ENCODE measurements around the gene GRAMD4.

GRAMD4 gene

DNA sequence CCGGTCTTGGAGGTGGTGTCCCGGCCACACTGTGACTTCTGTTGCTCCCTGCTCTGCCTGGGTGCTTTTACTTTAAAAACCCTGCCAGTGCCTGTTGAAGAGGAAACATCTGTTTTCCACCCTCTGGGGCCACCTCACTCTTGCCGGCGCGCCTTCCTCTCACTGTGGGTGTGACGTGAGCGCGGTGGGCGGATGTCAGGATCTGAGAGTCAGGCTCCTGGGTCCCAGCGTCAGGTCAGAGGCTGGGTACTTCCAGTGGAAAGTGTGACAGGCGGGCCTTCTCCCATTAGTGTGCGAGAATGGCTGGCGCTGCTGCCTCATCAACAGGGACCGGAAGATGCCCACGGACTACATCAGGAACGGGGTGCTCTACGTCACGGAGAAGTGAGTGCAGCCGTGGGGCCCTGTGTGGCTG lies 54.2 kb downstream of the GRAMD4 start:
- peak; percentile 70 for DNase-seq (ENCODE audit: low read depth)

DNA sequence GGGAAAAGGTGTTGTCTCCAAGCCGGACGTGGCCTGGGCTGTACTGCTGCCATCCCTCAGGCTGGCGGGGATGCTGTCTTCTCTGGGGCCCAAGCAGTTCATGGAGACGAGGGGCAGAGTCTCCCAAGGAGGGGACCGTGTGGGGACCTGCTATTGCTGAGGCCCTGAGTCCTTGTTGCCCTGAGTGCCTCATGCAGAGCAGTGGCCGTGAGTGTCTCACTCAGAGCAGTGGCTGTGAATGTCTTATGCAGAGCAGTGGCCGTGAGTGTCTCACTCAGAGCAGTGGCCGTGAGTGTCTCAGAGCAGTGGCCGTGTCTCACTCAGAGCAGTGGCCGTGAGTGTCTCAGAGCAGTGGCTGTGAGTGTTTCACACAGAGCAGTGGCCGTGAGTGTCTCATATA lies 54.7 kb downstream of the GRAMD4 start:
- no peak for DNase-seq (ENCODE audit: low read depth)

DNA sequence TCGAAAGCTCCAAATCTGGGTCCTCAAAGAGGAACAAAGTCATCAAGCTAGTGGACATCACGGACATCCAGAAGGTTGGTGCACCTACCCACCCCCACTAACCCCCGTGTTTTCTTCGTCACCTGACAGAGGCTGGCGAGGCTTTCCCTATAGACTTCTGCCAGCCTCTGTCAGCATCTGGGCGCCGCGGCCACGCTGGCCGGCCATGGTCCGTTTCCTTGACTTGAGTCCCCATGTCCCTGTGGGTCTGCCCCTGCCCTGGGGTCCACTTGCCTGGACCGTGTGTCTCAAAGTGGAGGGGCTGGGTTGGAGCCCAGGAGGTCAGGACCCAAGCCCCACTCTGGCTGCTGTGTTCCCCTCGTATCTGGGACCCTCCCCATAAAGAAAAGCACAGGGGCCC lies 55.3 kb downstream of the GRAMD4 start:
- no peak for DNase-seq (ENCODE audit: low read depth)

DNA sequence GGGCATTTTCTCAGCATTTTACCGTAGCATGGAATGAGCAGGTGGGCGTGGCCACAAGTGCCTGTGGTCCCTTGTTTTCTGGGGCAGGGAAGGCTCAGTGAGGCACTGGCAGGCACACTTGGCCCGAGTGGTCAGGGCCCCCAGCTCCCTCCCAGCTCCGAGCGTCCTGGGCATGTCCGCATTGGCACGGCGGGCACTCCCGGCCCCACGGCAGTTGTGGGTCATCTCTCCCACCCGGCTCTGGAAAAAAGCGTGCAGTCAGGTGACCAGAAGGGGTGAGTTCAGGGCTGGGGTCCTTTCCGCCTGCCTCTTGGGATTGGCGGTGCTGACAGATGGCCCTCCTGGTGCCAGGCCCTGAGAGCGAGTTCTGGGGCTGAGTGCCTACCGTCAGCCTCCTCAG lies 55.8 kb downstream of the GRAMD4 start:
- DNase-seq (ENCODE audit: low read depth), result no peak

DNA sequence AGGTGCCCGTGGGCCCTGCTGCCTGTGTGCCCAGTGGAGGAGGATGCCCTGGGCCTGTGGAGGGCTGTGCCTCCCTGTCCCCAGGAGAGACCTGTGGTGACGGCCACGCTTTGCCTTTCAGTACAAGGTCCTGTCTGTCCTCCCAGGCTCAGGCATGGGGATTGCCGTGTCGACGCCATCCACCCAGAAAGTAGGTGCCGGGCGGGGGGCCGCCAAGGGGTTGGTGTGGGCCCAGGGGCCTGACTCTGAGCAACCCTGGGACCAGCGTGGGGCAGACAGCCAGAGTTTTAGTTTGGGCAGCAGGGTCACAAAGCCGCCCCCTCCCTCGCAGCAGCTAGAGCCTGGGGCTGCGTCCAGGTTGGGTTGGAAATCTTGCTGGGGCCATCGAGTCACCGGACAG lies 56.3 kb downstream of the GRAMD4 start:
- no peak for DNase-seq (ENCODE audit: low read depth)

DNA sequence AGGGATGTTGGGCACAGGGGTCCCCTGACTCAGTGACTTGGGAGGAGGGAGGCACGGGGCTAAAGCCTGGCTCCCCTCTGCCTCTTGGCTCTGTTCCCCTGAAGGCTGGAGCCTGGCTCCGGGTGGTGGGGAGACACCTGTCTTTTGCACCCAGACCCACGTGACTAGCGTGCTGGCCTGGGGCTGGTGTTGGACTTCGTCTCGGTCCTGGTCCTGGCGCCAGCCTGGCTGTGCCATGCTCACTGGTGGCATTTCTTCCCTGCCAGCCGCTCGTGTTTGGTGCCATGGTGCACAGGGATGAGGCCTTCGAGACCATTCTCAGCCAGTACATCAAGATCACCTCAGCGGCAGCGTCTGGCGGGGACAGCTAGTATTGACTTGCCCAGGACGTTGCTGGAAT lies 56.7 kb downstream of the GRAMD4 start:
- DNase-seq (ENCODE audit: low read depth), result no peak

DNA sequence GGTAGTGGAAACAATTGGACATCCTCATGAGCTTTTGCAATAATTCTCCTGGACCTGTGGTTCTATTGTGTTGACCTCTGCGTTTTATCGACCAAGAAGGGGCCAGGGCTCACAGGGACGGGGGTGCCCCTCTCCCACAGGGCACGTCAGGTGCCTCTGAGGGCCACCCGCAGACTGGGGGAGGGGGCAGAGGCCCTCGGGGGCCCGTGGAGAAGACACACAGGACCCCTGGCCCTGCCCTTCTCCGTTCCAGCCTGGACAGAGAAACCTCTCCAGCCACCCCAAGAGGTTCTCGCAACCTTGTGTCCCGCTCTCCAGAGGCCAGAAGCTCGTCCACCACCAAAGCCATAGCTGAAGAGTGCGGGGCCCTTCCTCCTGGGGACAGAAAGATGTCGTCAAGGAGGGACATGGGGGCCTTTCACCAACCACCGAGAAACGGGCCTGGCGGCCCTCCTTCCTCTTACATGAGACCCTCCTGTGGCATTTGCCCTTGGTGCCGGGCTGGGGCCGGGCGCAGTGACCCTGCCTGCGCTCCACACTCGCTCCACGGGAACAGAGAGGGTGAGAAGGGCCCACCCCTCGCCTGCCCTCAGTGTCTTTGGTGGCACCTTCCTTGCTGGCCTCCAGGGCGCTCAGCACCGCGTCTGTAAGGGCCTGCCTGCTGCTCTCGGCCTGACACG lies 57.3 kb downstream of the GRAMD4 start:
- DNase-seq (ENCODE audit: low read depth), result no peak

DNA sequence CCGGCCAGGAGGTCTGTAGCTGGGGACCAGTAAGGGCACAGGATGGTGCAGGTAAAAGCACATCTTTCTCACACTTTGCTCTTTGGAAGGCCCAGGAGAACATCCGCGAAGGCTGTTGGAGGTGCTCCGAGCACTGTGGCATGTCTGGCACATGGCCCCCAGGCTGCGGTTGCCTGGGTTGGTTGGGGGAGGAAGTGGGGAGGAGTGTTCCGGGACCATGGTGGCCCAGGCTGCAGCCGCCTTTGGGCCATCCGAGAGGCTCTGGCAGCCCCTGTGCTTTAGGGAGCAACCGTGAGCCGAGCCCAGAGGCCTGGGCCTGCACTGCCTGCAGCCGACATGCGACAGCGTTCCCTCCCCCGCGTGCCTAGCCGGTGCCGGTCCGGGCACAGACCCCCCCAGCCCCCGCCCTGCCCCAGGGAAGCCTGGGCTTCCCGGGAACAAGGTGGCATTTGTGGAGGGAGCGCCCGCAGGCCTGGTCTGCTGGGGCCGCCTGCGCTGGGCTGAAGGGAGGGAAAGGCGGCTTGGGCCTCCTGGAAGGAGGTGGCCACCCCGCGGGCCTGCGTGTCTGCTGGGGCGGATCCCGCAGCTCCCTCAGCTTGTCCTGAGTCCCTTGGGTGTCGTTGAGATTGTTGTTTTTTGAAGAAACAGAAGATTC lies 57.9 kb downstream of the GRAMD4 start:
- no peak for DNase-seq (ENCODE audit: low read depth)

DNA sequence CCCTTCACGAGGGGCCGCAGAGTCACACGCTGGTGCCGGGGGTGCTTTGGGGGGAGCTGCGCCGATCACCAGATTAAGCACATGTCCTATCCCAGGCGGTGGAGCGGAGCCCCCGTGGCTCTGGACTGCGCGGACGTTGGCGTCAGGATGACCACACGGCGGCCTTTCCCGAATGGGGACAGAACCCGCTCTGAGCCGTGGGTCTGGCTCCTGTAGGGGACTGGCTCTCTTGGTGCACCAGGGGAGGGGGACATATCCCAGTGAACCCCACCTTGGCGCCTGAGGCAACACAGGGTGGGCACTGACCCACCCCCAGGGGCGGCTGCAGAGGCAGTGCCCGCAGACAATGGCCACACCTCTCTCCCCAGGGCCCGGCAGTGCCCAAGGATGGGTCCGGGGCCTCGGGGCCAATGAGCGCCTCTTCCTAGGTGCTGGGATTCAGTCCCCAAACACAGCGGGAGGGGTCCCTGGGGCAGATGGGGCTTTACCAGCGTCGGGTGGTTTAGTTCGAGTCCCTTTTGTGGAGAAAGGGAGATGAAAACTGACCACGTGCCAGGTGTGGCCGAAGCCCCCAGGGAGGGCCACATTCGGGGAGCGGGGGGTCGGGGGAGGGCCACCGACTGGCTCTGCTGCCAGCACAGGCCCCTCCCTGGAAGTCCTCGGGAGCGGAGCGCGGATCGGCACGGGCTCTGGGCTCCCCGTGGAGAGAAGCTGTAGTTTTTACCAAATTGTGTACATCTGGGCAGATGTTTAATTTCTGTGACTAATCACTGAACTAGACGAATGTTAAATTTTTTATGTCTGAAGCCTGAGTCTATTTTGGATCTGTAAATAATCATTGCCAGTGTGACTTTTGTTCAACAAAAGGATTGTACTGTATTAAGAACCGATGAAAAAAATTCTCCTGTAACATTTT lies 58.9 kb downstream of the GRAMD4 start:
- no peak for DNase-seq (ENCODE audit: low read depth)

DNA sequence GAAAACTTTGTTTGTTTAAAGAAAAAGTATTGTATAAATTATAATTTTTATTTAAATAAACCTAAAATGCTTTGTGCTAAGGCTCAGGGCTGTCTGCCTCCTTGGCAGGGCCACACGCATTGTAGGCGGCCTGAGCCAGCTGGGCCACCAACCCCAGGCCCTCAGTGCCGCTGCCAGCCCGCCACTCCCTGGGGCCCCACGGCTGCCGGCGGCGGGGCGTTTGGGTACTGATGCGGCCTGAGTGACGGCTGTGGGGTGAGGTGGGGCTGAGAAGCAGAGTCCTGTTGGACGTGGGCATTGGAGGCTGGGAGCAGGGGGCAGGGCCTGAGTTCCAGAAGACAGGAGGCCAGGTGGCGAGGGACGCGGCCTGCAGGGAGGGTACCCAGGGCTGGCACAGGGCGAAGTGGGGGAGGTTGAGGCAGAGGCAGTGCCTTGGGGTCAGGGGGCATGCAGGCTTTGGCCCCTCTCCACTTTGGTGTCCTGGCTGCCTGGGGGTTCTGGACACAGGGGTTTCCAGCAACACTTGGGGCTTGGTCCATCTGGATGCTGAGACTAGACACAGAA lies 59.6 kb downstream of the GRAMD4 start:
- DNase-seq (ENCODE audit: low read depth), result no peak

DNA sequence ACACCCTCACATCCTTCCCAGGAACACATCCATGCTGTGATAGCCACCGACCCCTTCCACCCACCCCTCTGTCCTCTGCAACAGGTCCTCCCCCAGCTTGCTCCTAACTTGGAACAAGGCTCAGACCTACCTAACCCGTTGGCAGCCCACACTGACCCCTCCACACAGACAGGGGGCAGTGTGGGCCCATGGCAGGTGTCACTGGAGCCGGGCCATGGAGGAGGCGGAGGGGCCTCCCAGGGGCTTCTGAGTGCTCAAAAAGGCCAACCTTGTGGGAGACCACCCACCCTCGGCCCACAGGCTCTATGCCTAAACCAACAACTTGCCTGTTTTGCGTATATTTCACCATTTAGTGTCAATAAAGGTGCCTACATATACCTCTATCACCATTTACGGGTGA lies 60.8 kb downstream of the GRAMD4 start:
- DNase-seq (ENCODE audit: low read depth), result no peak

DNA sequence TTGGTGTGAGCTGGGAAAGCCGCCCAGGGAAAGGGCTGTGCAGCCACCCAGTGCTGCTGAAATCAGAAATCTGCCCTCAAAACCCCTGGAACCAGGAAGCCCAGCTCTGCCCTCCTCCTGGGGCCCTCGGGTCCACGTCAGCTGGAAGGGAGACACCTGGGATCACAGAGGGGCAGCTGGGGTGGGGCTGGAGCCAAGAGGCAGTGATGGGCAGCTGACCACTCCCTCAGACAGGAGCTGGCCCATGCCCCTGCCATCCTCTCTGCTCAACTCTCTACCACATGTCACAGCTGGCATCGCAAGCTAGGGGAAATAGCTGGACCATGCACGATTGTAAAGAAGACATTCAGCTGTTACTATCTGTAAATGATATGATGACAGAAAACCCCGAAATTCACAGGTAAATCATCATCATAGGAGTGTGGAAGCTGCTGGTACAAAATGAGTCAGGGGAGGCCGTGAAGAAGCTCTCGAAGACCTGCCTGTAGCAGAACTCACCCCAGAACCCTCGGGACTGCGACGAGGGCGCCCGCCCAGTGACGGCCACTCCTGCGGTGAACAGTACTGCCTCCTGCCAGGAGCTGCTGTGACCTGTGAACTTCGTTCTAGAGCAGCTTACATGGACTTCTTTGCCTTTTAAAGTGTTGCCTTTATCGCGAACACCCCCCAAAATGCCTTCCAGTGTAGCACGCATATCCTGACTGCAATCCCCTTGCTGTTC lies 62.0 kb downstream of the GRAMD4 start:
- no peak for DNase-seq (ENCODE audit: low read depth)

DNA sequence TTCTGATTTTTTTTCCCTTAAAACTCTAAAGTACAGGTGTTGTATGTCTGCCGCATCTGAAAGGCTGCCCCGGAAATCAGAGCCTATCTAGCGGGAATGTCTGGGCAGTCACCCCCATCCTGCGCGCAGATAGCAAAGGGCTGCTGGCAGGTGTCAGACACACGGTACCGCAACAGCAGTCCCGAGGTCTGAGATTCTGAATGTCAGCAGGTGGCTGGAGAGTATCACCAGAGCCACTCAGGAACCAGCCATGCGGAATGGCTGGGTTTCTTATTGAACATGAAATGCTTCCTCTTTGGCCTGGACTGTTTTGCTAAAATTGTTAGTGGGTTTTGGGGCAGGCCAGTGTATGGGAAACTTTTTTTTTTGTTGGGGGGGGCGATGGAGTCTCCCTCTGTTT lies 64.5 kb downstream of the GRAMD4 start:
- no peak for DNase-seq (ENCODE audit: low read depth)

DNA sequence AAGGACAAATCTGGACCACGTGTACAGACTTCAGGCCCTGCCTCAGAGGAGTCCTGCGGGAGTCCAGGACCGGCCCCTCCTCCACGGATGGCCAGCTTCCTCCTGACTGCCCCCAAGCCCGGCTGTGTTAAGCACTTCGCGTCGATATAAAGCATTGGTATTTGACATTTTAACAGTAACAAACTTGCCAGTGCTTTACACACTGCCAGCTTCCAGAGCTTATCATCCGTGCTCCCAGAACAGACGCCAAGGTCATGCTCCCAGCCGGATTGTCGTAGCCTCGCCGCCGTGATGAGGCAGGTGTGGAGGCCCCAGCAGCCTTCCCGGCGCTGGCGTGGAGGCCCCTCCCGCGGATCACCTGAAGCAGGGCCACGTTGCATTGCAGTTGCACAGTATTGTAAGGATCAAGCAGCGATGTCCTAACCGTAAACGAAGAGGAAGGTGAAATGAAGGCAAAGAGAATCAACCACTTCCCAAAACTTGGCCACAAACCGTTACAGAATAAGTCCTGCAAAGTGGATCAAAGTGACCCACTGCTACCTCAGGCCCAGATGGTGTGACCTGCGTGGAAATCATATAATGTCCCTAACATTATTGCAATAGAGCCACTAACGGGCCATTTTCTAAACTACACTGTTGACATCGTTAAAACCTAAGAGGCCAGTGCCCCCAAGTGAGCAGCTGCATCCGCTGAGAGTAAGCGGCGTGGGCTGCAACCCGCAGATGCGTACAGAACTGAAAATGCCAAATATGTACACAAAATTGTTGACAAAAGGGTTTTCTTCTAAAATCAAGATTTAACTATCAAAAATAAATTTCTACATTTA lies 66.2 kb downstream of the GRAMD4 start:
- DNase-seq (ENCODE audit: low read depth), result no peak

DNA sequence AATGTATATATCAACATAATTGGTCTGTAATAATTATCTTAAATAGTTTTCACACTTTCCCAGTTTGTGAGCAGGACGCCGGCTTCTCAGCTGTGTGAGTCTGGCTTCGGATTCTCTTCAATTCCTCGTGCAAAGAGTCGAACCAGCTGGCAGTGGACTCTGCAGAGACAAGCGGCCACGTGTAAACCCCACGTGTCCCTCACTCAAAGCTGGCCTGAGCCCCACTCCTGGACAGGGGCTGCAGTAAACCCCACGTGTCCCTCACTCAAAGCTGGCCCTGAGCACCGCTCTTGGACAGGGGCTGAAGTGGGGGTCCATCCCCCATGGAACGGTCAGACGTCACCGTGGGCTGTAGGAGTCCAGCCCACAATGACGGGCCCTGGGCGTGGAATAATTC lies 66.9 kb downstream of the GRAMD4 start:
- DNase-seq (ENCODE audit: low read depth), result no peak

DNA sequence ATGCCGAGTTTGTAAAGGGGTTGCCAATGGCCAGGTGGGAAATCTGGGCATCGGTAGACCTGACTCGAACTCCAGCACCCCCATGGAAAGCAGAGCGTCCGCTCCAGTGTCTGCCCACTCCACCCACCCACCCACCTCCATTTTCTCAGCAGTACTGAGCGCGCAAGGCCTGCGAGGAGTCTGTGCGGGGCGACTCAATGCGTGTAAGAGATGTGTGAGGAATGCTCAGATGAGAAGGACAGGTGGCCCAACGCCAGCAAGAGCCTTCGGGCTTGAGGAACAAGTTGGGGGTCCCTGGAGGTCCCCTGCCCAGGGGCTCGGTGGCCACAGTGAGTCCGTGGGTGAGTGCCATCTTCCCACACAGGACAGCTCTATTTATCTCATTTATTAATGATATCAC lies 67.3 kb downstream of the GRAMD4 start:
- DNase-seq (ENCODE audit: low read depth), result no peak

DNA sequence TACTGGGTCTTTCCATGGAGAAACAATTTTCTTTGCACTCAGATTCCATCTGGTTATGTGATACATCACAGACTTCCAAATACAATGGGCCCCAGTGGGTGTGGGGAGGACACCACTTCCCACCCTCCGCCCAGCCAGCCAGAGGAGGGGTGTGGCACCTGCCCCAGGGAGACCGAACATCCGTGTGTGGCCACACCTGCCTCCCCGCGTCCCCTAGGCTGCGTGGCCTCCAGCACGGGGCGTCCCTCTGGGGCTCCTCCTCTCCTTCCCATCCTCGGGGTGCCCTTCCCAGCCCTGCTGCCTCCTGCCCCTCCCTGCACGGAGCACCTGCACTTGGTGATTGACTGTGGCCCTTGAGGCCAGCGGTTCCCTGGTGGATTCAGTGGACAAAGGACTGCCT lies 68.8 kb downstream of the GRAMD4 start:
- DNase-seq (ENCODE audit: low read depth), result no peak

DNA sequence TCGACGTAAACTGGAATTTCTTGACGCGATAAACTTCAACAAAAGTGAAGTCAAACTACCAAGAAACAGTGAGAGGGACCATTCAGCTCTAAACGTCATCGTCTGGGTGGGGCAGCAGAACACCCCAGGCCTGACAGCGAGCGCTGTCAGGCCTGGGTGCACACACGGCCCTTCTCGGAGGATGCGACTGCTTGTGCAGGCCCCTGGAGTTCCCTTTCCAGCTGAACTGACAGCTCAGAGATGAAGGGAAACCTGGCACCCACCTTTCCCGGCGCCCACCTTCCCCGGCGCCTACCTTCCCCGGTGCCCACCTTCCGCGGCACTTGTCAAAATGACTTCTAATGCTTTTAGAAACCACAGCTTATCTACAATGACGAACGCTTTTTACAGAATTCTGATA lies 70.0 kb downstream of the GRAMD4 start:
- DNase-seq (ENCODE audit: low read depth), result no peak

DNA sequence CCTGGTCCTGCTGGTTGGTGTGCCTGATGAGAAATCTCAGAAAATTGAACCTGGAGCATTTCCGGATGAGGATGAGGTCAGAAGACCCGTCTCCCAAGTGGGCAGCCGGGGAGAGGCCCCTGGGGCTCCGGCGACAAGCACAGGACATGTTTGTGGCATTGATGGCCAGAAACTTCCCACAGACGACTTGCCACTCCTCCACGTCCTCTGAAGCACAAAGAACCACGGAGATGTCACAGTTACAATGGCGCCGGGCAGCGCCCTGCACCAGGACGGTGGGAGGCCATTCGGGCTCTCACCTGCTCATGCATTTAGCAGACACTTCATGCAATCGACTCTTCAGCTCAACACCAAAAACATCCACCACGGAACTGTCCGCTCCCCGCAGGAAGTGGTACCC lies 71.4 kb downstream of the GRAMD4 start:
- no peak for DNase-seq (ENCODE audit: low read depth)

DNA sequence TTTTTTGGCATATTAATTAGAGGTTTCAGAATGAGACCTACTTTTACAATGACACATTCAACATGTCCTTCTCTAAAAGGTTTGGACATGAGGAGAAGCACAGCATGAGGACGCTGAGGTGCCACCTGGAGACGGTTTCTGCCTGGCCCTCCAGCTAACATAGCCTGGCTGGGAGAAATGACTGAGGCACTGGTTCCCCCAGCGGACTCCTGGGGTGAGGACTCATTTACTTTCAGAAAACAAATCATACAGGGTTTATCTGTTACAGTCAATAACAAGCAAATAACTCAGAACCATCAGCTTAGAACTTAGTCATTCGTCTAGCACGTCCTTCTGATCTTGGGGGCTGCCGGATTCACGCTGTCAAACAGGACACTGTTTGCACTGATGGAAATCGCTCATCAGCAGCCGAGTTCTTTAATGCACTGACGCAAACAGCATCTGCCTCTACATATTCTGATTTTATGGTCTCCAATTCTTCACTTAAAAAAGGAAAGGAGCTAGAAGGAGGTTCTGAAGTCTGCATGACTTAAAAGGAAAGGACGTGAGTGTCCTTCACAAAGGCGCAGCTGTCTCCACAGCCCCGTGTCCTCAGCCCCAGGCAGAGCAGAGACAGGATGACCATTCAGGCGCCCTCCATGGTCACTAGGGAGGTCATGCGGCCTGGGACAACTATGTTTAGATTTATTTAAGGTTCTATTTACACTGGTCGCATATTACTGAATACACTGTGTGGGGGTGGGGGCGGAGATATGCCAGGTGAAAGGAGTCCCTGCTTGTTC lies 73.6 kb downstream of the GRAMD4 start:
- DNase-seq (ENCODE audit: low read depth), result no peak

Measured in activated gamma-delta T cell treated with anti-CD3 and anti-CD28 coated beads, Interleukin-2, amount 50 U/mL, for 16 hours (primary cell).